ENCODE measurements around the gene IBSP.
A peak's percentile ranks its signal among the peaks of the same experiment; 100 is the strongest.

The IBSP gene

GRCh38 chr4:87838890-87839591 is 39.7 kb downstream of the IBSP start:
- DNase-seq: peak; percentile 2

GRCh38 chr4:87839592-87839946 is 40.2 kb downstream of the IBSP start:
- DNase-seq: no peak

GRCh38 chr4:87840149-87840548 is 40.8 kb downstream of the IBSP start:
- no peak for DNase-seq

GRCh38 chr4:87843936-87844335 is 44.6 kb downstream of the IBSP start:
- no peak for DNase-seq

GRCh38 chr4:87844452-87844851 is 45.1 kb downstream of the IBSP start:
- no peak for DNase-seq

DNA sequence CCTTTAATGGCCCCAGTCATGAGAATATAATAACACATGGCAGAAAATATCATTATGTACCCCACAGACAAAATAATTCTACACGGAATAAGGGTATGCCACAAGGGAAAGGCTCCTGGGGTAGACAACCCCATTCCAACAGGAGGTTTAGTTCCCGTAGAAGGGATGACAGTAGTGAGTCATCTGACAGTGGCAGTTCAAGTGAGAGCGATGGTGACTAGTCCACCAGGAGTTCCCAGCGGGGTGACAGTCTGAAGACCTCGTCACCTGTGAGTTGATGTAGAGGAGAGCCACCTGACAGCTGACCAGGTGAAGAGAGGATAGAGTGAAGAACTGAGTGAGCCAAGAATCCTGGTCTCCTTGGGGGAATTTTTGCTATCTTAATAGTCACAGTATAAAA is 46.9 kb downstream of the IBSP start:
- no peak for DNase-seq

- DNase-seq: peak; percentile 43
Measured at GRCh38 chr4:87848622-87849351, 49.4 kb downstream of the IBSP start.

DNA sequence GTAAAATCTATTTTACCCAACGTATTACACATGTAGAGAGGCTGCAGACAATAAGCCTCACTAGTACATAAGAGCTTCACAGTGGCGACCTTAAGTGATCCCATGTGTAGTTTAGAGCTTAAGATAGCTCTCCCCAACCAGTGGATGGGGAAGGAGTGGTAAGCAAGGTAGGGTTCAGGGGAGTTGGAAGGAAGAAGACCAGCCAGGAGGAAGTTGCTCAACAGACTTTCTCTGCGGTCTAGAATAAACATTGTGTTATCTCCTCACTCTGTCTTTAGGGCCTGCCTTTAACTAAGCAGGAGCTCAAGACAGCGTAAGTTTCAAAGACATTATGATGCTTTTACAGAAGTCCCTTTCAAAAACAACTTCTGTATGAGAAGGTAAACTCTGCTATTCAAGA is 50.3 kb downstream of the IBSP start:
- no peak for DNase-seq

GRCh38 chr4:87851332-87851731 is 52.0 kb downstream of the IBSP start:
- DNase-seq: no peak

DNA sequence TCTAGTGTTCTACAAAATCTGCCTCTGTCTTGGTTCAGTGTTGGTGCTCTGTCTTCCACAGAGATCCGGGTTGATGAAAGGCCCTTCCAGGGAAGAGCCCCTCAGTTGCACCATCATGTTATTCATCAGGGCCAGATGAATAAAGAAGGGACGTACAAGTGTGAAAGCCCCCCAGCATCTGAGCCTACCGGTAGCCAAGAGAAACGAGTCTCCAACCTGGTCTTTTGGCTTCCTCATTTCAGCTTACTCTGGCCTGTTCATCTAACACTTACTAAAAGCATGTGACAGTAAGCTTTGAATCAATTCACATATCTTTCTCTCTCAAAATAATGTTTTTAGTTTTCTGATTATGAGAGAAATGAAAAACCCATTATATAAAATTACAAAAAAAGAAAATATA is 52.6 kb downstream of the IBSP start:
- no peak for DNase-seq

GRCh38 chr4:87853108-87853507 is 53.8 kb downstream of the IBSP start:
- peak; percentile 6 for DNase-seq

DNA sequence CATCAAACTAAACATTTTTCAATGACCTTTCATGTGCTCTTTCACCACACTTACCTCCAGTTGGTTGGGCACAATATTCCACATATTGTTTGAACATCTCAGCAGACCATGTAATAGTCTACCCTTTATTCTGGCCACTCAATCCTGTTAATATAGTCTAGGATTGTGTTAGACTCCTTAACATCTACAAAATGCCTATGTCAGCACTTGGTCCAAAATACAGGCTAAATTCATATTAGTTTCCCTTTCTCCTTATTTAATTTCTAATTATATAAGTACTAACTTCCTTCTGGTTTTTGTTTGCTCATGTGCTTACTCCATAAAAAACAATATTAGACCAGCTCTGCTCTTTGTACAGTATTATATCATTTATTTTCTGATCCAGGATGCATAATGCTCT is 54.5 kb downstream of the IBSP start:
- no peak for DNase-seq

DNA sequence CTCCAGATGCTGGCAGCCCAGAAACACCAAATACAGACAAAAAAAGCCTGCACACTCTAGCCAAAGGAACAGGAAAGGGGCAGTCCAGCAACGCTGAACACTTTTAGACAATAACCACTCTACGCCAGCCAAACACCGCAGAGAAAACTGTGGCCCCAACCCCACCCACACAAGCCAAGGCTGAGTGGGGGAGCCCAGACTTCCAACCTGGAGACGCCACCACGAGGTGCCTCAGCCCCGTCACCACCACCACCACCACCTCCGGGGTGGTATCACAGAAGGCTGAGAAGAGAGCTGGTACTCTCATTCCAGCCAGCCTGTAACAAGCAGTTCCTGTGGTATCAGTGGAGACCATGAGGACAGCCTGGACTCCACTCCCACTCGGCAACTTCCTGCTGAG is 56.2 kb downstream of the IBSP start:
- DNase-seq: no peak

- DNase-seq: no peak
Measured at GRCh38 chr4:87856816-87857215, 57.5 kb downstream of the IBSP start.

DNA sequence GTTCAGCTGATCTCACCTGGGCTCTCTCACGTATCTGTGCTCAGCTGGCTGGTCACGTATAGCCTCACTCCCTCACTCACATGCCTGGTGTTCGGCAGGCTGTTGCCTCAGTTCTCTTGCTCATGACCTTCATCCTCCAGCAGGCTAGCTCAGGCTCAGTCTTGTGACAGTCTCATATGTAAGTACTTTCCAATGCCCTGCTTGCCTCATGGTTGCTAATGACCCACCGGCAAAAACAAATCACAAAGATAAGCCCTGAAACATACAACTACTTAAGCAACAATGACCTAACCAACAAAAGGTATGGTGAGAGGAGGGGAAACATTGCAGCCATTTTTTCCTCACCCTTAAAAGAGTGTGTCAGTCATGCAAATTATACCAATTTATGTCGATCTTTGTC is 58.4 kb downstream of the IBSP start:
- DNase-seq: no peak
